H1 (cell line): Measurements from ENCODE around the gene SDHAF4.

Experiments used
- CREB1 ChIP-seq: IDR thresholded peaks from 2 replicates; pipeline ENCODE4 v1.6.1; 2012; ENCODE audit warnings: inconsistent platforms
- CTCF ChIP-seq, 3 experiments: IDR thresholded peaks; 1 replicate in 2 of 3; 2 replicates in 1 of 3; pipeline versions ENCODE4 v1.5.1 to v1.6.1; 2011; ENCODE audit warnings: low read length in 3 of 3, mild to moderate bottlenecking in 3 of 3, inconsistent platforms in 2 of 3, low read depth in 1 of 3, moderate library complexity in 1 of 3; ENCODE audit not compliant: insufficient read depth in 1 of 3; ENCODE audit errors: control extremely low read depth in 1 of 3
- EGR1 ChIP-seq: IDR thresholded peaks from 2 replicates; pipeline ENCODE4 v1.6.1; 2011; ENCODE audit warnings: low read depth, low read length, borderline replicate concordance
- NRF1 ChIP-seq: IDR thresholded peaks from 2 replicates; pipeline ENCODE4 v1.6.1; 2011; ENCODE audit warnings: mild to moderate bottlenecking, low read depth, low read length, improper control_type of control experiment
- PHF8 ChIP-seq: fragments of 200-600 bp; sonication (generic); conservative IDR thresholded peaks from 2 replicates; pipeline ENCODE4 v1.7.1; 2012; ENCODE audit warnings: low read depth, mild to moderate bottlenecking, inconsistent platforms, low read length, moderate library complexity
- POLR2A ChIP-seq, 2 experiments: IDR thresholded peaks; 1 replicate in 1 of 2; 2 replicates in 1 of 2; pipeline ENCODE4 v1.6.1; 2011; ENCODE audit warnings: low read depth in 2 of 2, low read length in 2 of 2, mild to moderate bottlenecking in 2 of 2; ENCODE audit errors: control extremely low read depth in 1 of 2
- POLR2AphosphoS5 ChIP-seq: IDR thresholded peaks from 2 replicates; pipeline ENCODE4 v1.6.1; 2011; ENCODE audit warnings: low read depth, low read length
- SIN3A ChIP-seq, 2 experiments: IDR thresholded peaks in 1 of 2; conservative IDR thresholded peaks in 1 of 2; 2 replicates each; pipeline ENCODE4 v1.6.1; 2011 to 2012; ENCODE audit warnings: low read length in 2 of 2, improper control_type of control experiment in 1 of 2, low read depth in 1 of 2, mild to moderate bottlenecking in 1 of 2
- TBP ChIP-seq: IDR thresholded peaks from 2 replicates; pipeline ENCODE4 v1.6.1; 2011; ENCODE audit warnings: low read depth, low read length, improper control_type of control experiment
- TF ChIP-seq, protein P1 (sequence below): IDR thresholded peaks from 2 replicates; pipeline ENCODE4 v1.6.1; 2012; ENCODE audit warnings: inconsistent platforms

DNA sequence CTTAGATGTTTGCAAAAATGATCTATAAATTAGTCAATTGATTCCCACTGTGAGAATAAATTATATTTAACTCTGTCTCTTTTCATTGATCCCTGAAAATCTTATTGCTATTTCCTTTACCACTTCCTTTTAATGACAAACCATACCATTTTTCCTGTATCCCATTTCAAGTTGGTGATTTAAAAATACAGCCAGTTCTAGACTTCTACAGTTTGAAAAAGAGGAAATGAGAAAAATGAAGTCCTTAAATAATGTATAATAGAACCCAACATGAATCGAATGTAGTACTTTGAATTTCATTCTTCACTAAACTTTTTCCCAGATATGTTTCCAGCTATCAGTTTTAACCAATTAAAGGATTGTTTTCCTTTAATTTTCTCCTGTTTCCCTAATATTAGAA is 29.5 kb upstream of the SDHAF4 start:
- TF ChIP-seq, protein P1, sequence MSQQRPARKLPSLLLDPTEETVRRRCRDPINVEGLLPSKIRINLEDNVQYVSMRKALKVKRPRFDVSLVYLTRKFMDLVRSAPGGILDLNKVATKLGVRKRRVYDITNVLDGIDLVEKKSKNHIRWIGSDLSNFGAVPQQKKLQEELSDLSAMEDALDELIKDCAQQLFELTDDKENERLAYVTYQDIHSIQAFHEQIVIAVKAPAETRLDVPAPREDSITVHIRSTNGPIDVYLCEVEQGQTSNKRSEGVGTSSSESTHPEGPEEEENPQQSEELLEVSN: no peak
- TF ChIP-seq CTCF (IDR thresholded peaks at IDR 0.05; ENCODE audit: control extremely low read depth in 1 of 3, insufficient read depth in 1 of 3, low read depth in 1 of 3, low read length in 3 of 3): no peak
- no peak for TF ChIP-seq PHF8
- no peak for TF ChIP-seq CREB1
- no peak for TF ChIP-seq POLR2A (IDR thresholded peaks at IDR 0.05; ENCODE audit: control extremely low read depth in 1 of 2, low read depth in 2 of 2, low read length in 2 of 2)
- TF ChIP-seq TBP: no peak
- no peak for TF ChIP-seq SIN3A (conservative IDR thresholded peaks at IDR 0.05 in 1 of 2, IDR thresholded peaks at IDR 0.05 in 1 of 2; ENCODE audit: low read depth in 1 of 2, low read length in 2 of 2)
- TF ChIP-seq EGR1: no peak
- TF ChIP-seq POLR2AphosphoS5: no peak
- TF ChIP-seq NRF1: no peak
